ENCODE measurements around the gene SEMA3B.
"Not testable (repeated sequence)": the region's sequence is repeated elsewhere in the genome, so short reads cannot be mapped to it uniquely, and the experiment has no call there.

SEMA3B gene

DNA sequence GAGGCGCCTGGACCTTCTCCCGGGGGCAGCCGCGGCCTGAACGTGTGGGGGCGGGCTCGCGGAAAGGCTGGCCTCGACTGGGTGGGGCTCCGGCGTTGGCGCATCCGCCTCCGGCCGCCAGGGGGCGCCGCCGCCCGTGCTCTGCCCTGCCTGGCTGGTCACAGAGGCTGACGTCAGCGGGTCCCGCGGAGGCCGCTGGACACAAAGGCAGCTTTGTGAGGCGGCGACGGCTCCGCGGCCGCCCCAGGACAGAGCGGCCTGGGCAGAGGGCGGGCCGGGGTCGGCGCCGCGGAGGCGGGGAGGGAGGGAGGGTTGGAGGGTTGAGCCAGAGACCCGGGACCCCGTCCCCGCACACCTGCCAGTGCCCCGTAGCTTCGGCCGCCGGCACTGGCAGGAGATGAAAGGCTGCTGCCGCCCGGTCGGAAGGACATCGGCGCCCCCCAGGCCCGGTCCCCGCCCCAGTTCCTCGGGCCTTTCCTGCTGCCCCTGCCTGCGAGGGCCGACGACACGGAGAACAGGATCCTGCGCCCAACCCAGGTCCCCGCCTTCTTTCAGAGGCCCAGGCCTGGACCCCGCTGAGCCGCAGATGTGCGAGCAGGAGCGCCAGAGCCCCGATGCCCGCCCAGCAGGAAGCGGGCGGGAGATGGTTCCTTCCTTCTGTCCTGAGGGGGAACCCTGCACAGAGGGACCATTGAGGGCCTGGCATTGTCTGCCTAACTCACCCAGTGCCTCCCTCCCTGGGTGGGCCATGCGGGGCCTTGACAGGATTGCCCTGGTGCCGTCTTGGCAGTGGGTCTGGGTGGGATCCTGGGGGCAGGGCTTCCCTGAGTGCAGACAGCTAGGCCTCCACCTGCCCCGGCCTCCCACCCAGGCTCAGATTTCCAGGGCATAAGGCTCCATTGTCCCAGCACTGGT, 8.7 kb upstream of the SEMA3B start:
- H3K27me3 Mint-ChIP-seq (ENCODE audit: low read depth): no peaks in the 10 kb centered on the region
- H3K9me3 Mint-ChIP-seq: no peaks in the 10 kb centered on the region
- peaks cover 16% of the 10 kb centered on the region for H3K36me3 Mint-ChIP-seq (ENCODE audit: low read depth)
- TF ChIP-seq, protein P1, sequence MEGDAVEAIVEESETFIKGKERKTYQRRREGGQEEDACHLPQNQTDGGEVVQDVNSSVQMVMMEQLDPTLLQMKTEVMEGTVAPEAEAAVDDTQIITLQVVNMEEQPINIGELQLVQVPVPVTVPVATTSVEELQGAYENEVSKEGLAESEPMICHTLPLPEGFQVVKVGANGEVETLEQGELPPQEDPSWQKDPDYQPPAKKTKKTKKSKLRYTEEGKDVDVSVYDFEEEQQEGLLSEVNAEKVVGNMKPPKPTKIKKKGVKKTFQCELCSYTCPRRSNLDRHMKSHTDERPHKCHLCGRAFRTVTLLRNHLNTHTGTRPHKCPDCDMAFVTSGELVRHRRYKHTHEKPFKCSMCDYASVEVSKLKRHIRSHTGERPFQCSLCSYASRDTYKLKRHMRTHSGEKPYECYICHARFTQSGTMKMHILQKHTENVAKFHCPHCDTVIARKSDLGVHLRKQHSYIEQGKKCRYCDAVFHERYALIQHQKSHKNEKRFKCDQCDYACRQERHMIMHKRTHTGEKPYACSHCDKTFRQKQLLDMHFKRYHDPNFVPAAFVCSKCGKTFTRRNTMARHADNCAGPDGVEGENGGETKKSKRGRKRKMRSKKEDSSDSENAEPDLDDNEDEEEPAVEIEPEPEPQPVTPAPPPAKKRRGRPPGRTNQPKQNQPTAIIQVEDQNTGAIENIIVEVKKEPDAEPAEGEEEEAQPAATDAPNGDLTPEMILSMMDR (IDR thresholded peaks at IDR 0.05; ENCODE audit: unreplicated experiment in 3 of 3): peak; percentile 96 to 98 (median 96)
- peak overlapping the region; percentile 79 to 87 (median 87) for H3K4me3 Mint-ChIP-seq
- H3K4me1 Mint-ChIP-seq: peaks cover 55% of the 10 kb centered on the region
- peak overlapping the region; percentile 97 to 99 (median 99) for H3K27ac Mint-ChIP-seq

DNA sequence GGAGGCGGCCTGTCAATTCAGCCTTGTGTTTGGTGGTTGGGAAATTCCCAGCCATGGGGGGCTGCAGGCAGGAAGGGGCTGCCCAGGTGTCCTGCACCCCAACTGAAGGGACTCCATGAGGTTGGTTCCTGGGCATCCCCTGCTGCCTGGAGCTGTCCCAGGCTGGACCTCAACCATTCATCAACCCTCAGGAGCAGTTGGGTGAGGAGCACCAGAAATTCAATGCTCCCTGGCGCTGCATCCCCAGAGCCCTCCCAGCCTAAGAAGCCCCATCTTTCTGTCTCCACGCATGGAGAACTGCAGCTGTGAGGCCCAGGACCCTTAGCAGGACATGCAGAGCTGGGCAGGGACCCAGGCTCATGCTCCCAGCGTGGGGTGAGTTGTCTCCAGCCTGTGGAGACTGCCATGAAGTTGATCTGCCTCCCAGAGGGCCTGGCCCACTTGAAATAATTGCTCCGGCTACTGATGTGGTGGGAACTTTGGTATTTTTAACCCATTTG, 8.0 kb upstream of the SEMA3B start:
- peak overlapping the region; percentile 74 to 86 (median 80) for H3K4me3 Mint-ChIP-seq
- TF ChIP-seq, protein P1 (IDR thresholded peaks at IDR 0.05; ENCODE audit: unreplicated experiment in 3 of 3): no peak
- H3K4me1 Mint-ChIP-seq: peaks cover 60% of the 10 kb centered on the region
- no peaks in the 10 kb centered on the region for H3K27me3 Mint-ChIP-seq (ENCODE audit: low read depth)
- no peaks in the 10 kb centered on the region for H3K9me3 Mint-ChIP-seq
- peak overlapping the region; percentile 97 to 99 (median 99) for H3K27ac Mint-ChIP-seq
- H3K36me3 Mint-ChIP-seq (ENCODE audit: low read depth): peaks cover 16% of the 10 kb centered on the region

DNA sequence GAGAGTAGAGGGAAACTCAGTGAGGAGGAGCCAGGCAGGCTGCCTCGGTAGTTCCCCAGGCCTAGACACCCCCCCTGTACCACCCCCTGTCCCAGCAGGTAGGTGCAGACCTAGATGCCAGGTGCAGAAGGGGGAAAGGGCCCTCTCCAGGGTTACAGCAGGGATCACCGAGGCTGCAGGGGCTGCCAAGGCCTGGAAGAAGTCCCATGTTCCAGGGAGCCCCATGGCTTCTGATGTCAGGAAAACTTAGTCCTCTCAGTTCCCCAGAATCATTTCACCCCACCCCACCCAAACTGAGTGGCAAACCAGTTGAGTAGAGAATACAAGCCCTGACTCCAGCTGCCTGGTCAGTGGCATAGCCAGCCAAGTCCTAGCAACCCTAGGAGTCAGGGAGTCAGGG, 7.4 kb upstream of the SEMA3B start:
- TF ChIP-seq, protein P1 (IDR thresholded peaks at IDR 0.05; ENCODE audit: unreplicated experiment in 3 of 3): no peak
- peak overlapping the region; percentile 74 to 86 (median 80) for H3K4me3 Mint-ChIP-seq
- no peaks in the 10 kb centered on the region for H3K27me3 Mint-ChIP-seq (ENCODE audit: low read depth)
- peaks cover 11% of the 10 kb centered on the region for H3K36me3 Mint-ChIP-seq (ENCODE audit: low read depth)
- H3K4me1 Mint-ChIP-seq: peaks cover 63% of the 10 kb centered on the region
- no peaks in the 10 kb centered on the region for H3K9me3 Mint-ChIP-seq
- H3K27ac Mint-ChIP-seq: peak overlapping the region; percentile 97 to 99 (median 99)

DNA sequence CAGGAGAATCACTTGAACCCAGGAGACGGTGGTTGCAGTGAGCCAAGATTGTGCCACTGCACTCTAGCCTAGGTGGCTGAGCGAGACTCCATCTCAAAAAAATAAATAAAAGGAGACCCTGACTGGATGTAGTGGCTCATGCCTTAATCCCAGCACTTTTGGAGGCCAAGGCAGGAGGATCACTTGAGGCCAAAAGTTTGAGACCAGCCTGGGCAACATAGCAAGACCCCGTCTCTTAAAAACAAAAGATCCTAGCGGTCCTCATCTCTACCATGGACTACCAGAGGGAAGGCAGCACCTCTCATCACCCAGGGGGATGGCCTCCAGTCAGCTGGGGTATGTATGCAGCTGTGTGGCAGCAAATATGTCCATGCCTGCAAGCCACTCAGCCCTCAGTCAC, 6.7 kb upstream of the SEMA3B start:
- H3K4me1 Mint-ChIP-seq: peaks cover 69% of the 10 kb centered on the region
- not testable (repeated sequence) for H3K36me3 Mint-ChIP-seq (ENCODE audit: low read depth); H3K27me3 Mint-ChIP-seq (ENCODE audit: low read depth); H3K9me3 Mint-ChIP-seq
- peak overlapping the region; percentile 97 to 99 (median 99) for H3K27ac Mint-ChIP-seq
- H3K4me3 Mint-ChIP-seq: peak overlapping the region in 2 of 3 experiments; percentile 59

DNA sequence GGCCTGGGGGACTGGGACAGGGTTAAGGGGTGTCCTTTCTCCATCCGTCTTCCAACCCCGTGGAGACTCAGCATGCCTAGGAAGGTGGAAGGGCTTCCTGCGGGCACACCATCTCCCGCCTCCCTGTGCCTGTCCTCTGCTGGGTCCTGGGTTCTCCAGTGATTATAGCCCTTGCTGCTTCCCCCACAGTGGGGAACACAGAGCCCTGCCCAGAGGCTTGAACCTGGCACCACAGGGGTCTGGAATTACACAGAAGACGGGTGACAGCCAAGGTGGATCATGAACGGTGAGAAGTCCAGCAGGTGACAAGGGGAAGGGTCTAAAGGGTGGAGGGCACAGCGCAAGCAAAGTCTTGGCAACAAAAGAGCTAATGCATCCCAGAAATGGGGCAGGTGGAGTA, 6.2 kb upstream of the SEMA3B start:
- Mint-ChIP-seq H3K9me3 (no peaks in the 10 kb centered on the region), H3K4me1 (peaks cover 70% of the 10 kb centered on the region), H3K36me3 (ENCODE audit: low read depth) (no peaks in the 10 kb centered on the region), H3K27me3 (ENCODE audit: low read depth) (no peaks in the 10 kb centered on the region), H3K4me3 (peak overlapping the region; percentile 5 to 59 (median 59)), H3K27ac (peak overlapping the region; percentile 97 to 99 (median 99))
- TF ChIP-seq, protein P1 (IDR thresholded peaks at IDR 0.05; ENCODE audit: unreplicated experiment in 3 of 3): no peak

DNA sequence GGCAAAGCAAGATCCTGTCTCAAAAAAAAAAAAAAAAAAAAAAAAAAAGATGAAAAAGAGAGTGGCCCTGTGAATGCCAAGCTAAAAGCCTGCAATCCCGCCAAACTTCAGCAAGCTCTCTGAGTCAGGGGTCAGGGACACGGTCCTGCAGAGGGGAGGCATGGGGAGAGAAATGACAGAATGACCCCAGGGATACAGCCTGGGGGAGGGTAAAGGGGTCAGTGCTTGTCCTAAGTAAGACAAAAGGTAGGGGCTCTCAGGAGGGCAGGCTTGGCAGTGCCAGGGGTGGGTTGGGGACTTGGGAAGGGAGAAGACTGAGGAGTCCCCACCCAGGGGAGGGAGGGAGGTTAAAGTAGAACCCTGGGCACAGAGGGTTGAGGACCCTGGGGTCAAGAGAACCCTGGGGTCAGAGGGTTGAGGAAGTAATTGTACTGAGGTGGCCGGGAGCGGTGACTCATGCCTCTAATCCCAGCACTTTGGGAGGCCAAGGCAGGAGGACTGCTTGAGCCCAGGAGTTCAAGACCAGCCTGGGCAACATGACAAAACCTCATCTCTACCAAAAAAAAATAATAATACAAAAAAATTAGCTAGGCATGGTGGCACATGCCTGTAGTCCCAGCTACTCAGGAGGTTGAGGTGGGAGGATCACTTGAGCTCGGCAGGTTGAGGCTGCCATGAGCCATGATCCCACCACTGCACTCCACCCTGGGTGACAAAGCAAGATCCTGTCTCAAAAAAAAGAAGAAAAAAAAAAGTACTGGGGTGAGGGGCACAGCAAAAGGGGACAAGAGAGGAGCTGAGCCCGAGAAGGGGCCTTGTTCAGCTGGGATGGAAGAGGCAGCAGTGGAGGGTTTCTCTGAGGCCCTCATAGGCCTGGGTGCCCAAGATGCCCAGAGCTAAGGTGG, 5.2 kb upstream of the SEMA3B start:
- peak overlapping the region; percentile 61 to 65 (median 62) for H3K4me3 Mint-ChIP-seq
- peak overlapping the region; percentile 97 to 99 (median 99) for H3K27ac Mint-ChIP-seq
- no peaks in the 10 kb centered on the region for H3K36me3 Mint-ChIP-seq (ENCODE audit: low read depth)
- TF ChIP-seq, protein P1 (IDR thresholded peaks at IDR 0.05; ENCODE audit: unreplicated experiment in 3 of 3): no peak
- H3K27me3 Mint-ChIP-seq (ENCODE audit: low read depth): no peaks in the 10 kb centered on the region
- H3K4me1 Mint-ChIP-seq: peaks cover 71% of the 10 kb centered on the region
- H3K9me3 Mint-ChIP-seq: no peaks in the 10 kb centered on the region
